Sigmoid colon (tissue), 7 donors: Measurements from ENCODE around the gene NRL. TPM values are rescaled to one million over a fixed set of nuclear protein-coding genes. Genes with fewer than 3 reads are reported as not detected.

ENCODE experiments used
- DNase-seq: peaks from one replicate; pipeline ENCODE4 v3.0.0-alpha.2; 2019
- H3K27ac ChIP-seq, 4 donors: fragments of 200-600 bp; sonication (generic); one replicate each; pipeline ENCODE4 v1.5.1; 2016 to 2019; ENCODE audit warnings: mild to moderate bottlenecking in 1 of 4
- H3K27me3 ChIP-seq, 3 donors: fragments of 200-600 bp; sonication (generic); one replicate each; pipeline ENCODE4 v1.5.1; 2019; ENCODE audit warnings: mild to moderate bottlenecking in 1 of 3
- H3K36me3 ChIP-seq, 4 donors: fragments of 200-600 bp; sonication (generic); one replicate each; pipeline ENCODE4 v1.5.1; 2016 to 2019
- H3K4me1 ChIP-seq, 4 donors: fragments of 200-600 bp; sonication (generic); one replicate each; pipeline ENCODE4 v1.5.1; 2017 to 2019
- H3K4me3 ChIP-seq, 4 donors: fragments of 200-600 bp; sonication (generic); one replicate each; pipeline ENCODE4 v1.5.1; 2017 to 2019; ENCODE audit warnings: mild to moderate bottlenecking in 2 of 4, moderate library complexity in 1 of 4
- H3K9me3 ChIP-seq, 4 donors: fragments of 200-600 bp in 3 of 4; sonication (generic) in 3 of 4; one replicate each; pipeline versions ENCODE4 v1.5.1 to v1.6.1; 2013 to 2019
- EP300 ChIP-seq, 4 donors: sonication (generic); formaldehyde crosslinking; IDR thresholded peaks; one replicate each; pipeline ENCODE4 v1.6.1; 2017; ENCODE audit warnings: antibody characterized with exemption in 4 of 4
- POLR2A ChIP-seq, 2 donors: fragments of 450-650 bp; IDR thresholded peaks; one replicate each; pipeline ENCODE4 v1.6.1; 2016; ENCODE audit warnings: antibody characterized with exemption in 2 of 2, mild to moderate bottlenecking in 2 of 2, moderate library complexity in 2 of 2
- POLR2AphosphoS5 ChIP-seq, 4 donors: sonication (generic); formaldehyde crosslinking; IDR thresholded peaks; one replicate each; pipeline ENCODE4 v1.6.1; 2017; ENCODE audit warnings: antibody characterized with exemption in 4 of 4
- WGBS, 2 donors: extraction: QIAGEN DNeasy Blood & Tissue Kit; methylation state at CpG; one replicate each; pipeline ENCODE4 v1.1.7; 2013; 5-methylcytosine and 5-hydroxymethylcytosine counted together
- intact Hi-C: fragments of 100-400 bp; cut with DNase I; formaldehyde crosslinking; loops from one replicate; pipeline ENCODE4 v1.15.1; 2023
- polyA plus RNA-seq, 3 donors: library from polyadenylated mRNA; stranded (reverse); fragments of 200-250 nt; gene quantifications; one replicate each; pipeline ENCODE4 v1.2.3, GENCODE V29; 2013
- total RNA-seq, 4 donors: library from RNA; depleted of rRNA; stranded (reverse); fragments of >200 nt; gene quantifications; one replicate each; pipeline ENCODE4 v1.1.0, GENCODE V29; 2016
- TF ChIP-seq, protein P1 (sequence below), 4 experiments: fragments of 450-650 bp in 3 of 4; fragments of 200-600 bp in 1 of 4; IDR thresholded peaks; one replicate each; pipeline ENCODE4 v1.5.1; 2016 to 2019; ENCODE audit warnings: antibody characterized with exemption in 4 of 4, mild to moderate bottlenecking in 3 of 4, moderate library complexity in 2 of 4
- donor health status: healthy with polysubstance abuse.
- donor health status: Bipolar disorder and iron deficiency.
- donor health status: healthy.

The NRL gene
- total and polyA plus RNA-seq, 7 donors = 0.71 to 2.9 (median 1.8) TPM

DNA sequence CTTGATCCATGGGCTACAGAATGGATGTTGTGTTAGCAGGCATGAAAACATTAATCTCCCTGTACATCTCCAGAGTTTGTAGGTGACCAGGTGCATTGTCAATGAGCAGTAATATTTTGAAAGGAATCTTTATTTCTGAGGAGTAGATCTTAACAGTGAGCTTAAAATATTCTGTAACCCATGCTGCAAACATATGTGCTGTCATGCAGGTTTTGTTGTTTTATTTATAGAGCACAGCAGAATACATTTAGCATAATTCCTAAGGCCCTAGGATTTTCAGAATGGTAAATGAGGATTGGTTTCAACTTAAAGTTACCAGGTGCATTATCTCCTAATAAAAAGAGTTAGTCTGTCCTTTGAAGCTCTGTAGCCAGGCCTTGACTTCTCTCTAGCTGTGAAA, 12.2 kb upstream of the NRL start:
- peaks cover 6 to 26% (median 13%) of the 10 kb centered on the region in 4 donors for H3K36me3 ChIP-seq
- intact Hi-C loops = no loop called here
- TF ChIP-seq EP300 (IDR thresholded peaks at IDR 0.05) (no peak), POLR2A (IDR thresholded peaks at IDR 0.05) (no peak), POLR2AphosphoS5 (IDR thresholded peaks at IDR 0.05) (no peak)
- TF ChIP-seq, protein P1, sequence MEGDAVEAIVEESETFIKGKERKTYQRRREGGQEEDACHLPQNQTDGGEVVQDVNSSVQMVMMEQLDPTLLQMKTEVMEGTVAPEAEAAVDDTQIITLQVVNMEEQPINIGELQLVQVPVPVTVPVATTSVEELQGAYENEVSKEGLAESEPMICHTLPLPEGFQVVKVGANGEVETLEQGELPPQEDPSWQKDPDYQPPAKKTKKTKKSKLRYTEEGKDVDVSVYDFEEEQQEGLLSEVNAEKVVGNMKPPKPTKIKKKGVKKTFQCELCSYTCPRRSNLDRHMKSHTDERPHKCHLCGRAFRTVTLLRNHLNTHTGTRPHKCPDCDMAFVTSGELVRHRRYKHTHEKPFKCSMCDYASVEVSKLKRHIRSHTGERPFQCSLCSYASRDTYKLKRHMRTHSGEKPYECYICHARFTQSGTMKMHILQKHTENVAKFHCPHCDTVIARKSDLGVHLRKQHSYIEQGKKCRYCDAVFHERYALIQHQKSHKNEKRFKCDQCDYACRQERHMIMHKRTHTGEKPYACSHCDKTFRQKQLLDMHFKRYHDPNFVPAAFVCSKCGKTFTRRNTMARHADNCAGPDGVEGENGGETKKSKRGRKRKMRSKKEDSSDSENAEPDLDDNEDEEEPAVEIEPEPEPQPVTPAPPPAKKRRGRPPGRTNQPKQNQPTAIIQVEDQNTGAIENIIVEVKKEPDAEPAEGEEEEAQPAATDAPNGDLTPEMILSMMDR (IDR thresholded peaks at IDR 0.05) = no peak
- no peak overlapping the region for H3K4me3 ChIP-seq
- no peak overlapping the region for H3K27ac ChIP-seq
- no peak for DNase-seq
- no peaks in the 10 kb centered on the region for H3K9me3 ChIP-seq
- no peaks in the 10 kb centered on the region for H3K4me1 ChIP-seq
- H3K27me3 ChIP-seq = no peaks in the 10 kb centered on the region

DNA sequence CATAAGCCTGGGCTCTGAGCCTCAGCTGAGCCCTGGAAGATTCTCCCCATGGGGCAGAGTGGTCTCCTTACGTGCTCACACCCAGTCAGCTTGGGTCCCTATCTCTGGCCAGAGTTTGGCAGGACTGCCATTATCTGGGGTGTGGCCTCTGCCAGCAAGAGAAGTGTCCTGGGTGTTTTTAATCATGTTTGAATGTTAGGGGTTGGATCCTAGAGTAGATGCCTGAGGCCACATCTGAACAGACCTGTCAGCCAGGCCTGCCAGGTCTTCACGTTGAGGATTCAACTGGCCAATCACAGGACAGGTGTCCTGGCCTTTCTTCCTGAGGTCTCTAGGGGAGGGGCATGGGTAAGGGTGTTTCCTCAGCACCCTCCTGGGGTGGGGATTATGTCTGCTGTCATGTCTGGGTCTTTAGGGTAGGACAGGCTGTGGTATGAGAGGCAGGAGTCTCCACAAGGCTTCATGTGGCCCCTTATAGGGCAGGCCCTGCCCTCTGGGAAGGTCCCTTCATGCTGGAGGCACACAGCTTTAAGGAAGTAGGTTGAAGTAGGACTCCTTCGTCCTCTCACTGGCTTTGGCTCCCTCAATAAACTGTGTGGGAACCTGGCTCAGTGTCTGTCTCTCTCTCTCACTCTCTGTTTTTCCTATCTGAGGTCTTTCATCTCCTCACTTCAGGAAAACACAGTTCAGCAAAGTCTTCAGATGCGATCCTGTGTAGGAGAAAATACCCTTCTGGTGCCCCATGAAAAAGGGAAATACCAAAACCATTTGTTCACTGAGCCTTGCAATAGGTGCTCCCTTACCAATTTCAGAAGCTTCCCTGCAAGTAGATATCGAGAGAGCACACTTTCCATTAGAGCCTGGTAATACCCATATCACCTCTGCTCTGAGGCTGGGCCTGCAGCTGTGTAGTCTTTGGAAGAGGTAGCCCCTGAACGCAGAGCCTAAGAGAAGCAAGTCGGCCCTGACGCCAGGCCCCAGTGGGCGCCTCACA, 9.0 kb upstream of the NRL start:
- Histone ChIP-seq H3K9me3 (no peaks in the 10 kb centered on the region), H3K36me3 (peaks cover 16 to 58% (median 40%) of the 10 kb centered on the region in 4 donors), H3K27ac (no peak overlapping the region), H3K4me3 (no peak overlapping the region), H3K27me3 (no peaks in the 10 kb centered on the region), H3K4me1 (no peaks in the 10 kb centered on the region)
- TF ChIP-seq POLR2A (IDR thresholded peaks at IDR 0.05) (no peak), EP300 (IDR thresholded peaks at IDR 0.05) (no peak), POLR2AphosphoS5 (IDR thresholded peaks at IDR 0.05) (no peak)
- TF ChIP-seq, protein P1 (IDR thresholded peaks at IDR 0.05) = no peak
- intact Hi-C loops = no loop called here
- 84 to 85% methylated on average over 9 of the region's 9 CpGs for WGBS, 2 donors
- DNase-seq = no peak

DNA sequence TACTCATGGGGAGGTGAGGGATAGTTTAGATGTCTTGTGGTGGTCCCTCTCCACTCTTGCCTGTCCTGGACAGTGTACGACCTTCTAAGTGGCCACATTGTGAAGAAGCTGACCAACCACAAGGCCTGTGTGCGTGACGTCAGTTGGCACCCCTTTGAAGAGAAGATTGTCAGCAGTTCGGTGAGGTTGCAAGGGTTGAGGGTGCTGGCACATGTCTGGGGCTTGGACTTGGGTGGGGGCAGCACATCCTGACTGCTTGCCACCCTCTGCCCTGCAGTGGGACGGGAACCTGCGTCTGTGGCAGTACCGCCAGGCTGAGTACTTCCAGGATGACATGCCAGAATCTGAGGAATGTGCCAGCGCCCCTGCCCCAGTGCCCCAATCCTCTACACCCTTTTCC, 8.1 kb upstream of the NRL start:
- H3K4me1 ChIP-seq = no peaks in the 10 kb centered on the region
- intact Hi-C loops = no loop called here
- H3K36me3 ChIP-seq = peaks cover 24 to 66% (median 46%) of the 10 kb centered on the region in 4 donors
- 94 to 95% methylated on average over 8 of the region's 8 CpGs for WGBS, 2 donors
- DNase-seq = no peak
- no peak for TF ChIP-seq POLR2AphosphoS5 (IDR thresholded peaks at IDR 0.05)
- TF ChIP-seq, protein P1 (IDR thresholded peaks at IDR 0.05) = no peak
- TF ChIP-seq POLR2A (IDR thresholded peaks at IDR 0.05) = no peak
- TF ChIP-seq EP300 (IDR thresholded peaks at IDR 0.05) = no peak
- H3K9me3 ChIP-seq = no peaks in the 10 kb centered on the region
- no peak overlapping the region for H3K27ac ChIP-seq
- H3K4me3 ChIP-seq = no peak overlapping the region
- no peaks in the 10 kb centered on the region for H3K27me3 ChIP-seq

DNA sequence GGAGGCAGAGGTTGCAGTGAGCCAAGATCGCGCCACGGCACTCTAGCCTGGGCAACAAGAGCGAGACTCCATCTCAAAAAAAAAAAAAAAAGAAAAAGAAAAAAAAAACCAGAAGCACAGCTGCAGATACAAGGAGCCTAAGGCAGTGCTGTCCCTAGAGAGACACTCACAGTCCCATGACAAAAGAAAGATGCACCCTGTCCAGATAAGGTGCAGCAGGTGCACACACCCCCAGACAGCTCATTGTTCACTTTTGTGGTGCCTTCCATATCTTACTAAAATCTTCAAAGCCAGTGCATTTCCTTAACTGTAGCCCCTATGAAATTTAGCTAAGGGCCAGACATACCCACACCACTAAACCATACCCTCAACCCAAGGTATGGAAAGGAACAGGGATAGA, 7.7 kb upstream of the NRL start:
- 93 to 99% methylated on average over 4 of the region's 4 CpGs for whole genome bisulfite sequencing, 2 donors
- no peaks in the 10 kb centered on the region for H3K27me3 ChIP-seq
- intact Hi-C loops = no loop called here
- peaks cover 24 to 71% (median 47%) of the 10 kb centered on the region in 4 donors for H3K36me3 ChIP-seq
- no peak overlapping the region for H3K27ac ChIP-seq
- TF ChIP-seq POLR2A (IDR thresholded peaks at IDR 0.05) (no peak), POLR2AphosphoS5 (IDR thresholded peaks at IDR 0.05) (no peak), EP300 (IDR thresholded peaks at IDR 0.05) (no peak)
- TF ChIP-seq, protein P1 (IDR thresholded peaks at IDR 0.05) = no peak
- no peak overlapping the region for H3K4me3 ChIP-seq
- no peaks in the 10 kb centered on the region for H3K4me1 ChIP-seq
- H3K9me3 ChIP-seq = no peaks in the 10 kb centered on the region
- no peak for DNase-seq
